Inflammatory macrophage treated with lipopolysaccharide for 1 hour (primary cell): ENCODE results near the gene KLK10.

Source experiments
- DNase-seq, 2 donors: peaks; one replicate each; pipeline ENCODE4 v3.0.0-alpha.2; 2020 to 2022

Gene KLK10

DNA sequence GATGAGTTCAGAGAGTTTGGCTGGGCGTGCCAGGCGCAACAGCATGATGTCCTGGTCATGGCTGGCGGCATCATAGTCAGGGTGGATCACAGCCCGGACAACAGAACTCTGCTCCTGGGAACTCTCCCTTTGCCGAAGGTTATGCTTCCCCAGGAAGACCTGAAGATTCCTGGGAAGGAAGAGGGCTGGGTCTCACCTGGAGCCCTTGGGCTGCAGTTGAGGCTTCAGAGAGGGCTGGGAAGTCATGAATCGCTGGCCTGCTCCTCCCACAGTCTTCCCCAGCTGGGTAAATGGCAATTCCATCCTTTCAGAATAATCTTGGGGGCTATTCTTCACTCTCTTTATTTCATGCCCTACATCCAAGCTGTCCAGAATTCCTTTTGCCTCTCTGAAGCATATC lies 56.1 kb downstream of the KLK10 start:
- no peak for DNase-seq
